Activated T-cell treated with anti-CD3 and anti-CD28 coated beads for 24 hours (primary cell): ENCODE measurements around the gene PLEKHN1.
"Not testable (repeated sequence)": the region's sequence is repeated elsewhere in the genome, so short reads cannot be mapped to it uniquely, and the experiment has no call there.

Experiments used
- DNase-seq: peaks from one replicate; pipeline ENCODE4 v3.0.0-alpha.2; 2020; ENCODE audit warnings: low read depth

Gene PLEKHN1

DNA sequence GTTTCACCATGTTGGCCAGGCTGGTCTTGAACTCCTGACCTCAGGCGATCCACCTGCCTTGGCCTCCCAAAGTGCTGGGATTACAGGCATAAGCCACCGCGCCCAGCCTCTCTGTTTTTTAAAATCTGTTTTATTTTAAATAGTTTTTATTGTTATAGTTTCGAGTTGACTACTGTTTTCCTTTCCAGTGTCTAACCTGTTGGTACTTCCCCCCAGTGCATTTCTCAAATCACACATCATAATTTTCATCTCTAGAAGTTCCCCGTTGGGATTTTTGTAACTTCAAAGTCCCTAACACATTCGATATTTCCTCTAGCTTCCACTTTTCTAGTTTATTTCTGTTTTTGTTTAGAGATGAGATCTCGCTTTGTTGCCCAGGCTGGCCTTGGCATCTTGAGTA, 26.1 kb downstream of the PLEKHN1 start:
- no peak for DNase-seq

DNA sequence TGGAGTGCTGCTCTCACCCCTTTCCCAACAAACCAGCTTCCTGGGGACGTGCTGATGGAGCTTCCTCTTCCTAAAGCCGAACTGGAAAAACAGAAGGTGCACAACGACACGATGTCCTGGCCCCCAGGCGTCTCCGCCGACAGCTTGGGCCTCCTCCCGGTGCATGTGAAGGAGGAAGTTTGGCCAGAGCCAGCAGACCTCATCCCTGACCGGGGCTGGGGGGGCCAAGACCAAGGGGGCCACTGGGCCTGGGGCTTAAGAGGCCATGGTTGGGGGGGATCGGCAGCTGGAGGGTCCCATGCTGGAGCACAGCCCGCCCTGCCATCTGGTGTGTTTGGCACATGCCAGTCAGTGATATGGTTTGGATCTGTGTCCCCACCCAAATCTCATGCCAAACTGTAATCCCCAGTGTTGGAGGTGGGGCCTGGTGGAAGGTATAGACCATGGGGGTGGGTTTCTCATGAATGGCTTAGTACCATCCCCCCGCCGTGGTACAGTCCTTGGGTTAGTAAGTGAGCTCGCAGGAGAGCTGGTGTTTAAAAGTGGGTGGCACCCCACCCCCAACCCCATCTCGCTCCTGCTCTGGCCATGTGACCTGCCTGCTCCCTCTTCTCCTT, 27.2 kb downstream of the PLEKHN1 start:
- no peak for DNase-seq

DNA sequence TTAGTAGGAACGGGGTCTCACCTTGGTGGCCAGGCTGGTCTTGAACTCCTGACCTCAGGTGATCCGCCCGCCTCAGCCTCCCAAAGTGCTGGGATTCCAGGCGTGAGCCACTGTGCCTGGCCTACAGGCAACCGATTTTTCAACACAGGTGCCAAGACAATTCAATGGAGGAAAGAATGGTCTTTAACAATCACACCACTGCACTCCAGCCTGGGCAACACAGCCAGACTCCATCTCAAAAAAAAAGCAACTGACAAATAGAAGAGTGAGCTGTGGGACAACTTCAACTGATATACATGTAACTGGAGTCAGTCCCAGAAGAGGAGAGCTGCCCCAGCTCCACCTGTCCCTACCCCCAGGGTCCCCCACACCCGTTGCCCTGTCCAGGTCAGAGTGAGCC, 28.3 kb downstream of the PLEKHN1 start:
- not testable (repeated sequence) for DNase-seq

DNA sequence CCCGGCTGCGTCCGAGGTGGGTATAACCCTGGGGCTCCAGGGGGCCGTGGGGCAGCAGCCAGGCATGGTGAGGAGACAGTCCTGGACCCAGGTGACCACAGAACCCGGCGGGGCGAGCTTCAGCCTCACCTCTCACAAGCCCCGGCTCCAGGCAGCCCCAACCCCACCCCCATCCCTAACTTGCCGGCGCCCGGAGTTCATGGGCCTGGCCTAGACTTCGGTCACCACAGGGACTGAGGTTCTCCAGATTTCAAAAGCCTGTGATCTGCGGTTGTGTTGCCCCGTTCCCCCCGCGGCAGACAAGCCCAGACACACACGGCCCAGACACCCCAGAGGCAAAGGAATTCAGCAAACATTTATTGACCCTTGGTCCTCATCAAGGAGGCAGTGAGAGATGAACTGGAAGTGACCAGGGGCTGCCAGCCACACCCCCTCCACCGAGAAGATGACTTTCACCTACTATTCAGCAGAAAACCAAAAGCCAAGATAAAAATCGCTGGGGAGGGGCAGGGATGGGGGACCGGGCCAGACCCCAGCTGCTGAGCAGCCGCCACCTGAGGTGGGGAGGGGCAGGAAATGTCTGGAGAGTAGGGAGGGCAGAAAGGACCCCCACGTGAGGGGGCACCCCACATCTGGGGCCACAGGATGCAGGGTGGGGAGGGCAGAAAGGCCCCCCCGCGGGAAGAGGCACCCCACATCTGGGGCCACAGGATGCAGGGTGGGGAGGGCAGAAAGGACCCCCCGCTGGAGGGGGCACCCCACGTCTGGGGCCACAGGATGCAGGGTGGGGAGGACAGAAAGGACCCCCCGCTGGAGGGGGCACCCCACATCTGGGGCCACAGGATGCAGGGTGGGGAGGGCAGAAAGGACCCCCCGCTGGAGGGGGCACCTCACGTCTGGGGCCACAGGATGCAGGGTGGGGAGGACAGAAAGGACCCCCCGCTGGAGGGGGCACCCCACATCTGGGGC, 29.7 kb downstream of the PLEKHN1 start:
- DNase-seq: no peak

DNA sequence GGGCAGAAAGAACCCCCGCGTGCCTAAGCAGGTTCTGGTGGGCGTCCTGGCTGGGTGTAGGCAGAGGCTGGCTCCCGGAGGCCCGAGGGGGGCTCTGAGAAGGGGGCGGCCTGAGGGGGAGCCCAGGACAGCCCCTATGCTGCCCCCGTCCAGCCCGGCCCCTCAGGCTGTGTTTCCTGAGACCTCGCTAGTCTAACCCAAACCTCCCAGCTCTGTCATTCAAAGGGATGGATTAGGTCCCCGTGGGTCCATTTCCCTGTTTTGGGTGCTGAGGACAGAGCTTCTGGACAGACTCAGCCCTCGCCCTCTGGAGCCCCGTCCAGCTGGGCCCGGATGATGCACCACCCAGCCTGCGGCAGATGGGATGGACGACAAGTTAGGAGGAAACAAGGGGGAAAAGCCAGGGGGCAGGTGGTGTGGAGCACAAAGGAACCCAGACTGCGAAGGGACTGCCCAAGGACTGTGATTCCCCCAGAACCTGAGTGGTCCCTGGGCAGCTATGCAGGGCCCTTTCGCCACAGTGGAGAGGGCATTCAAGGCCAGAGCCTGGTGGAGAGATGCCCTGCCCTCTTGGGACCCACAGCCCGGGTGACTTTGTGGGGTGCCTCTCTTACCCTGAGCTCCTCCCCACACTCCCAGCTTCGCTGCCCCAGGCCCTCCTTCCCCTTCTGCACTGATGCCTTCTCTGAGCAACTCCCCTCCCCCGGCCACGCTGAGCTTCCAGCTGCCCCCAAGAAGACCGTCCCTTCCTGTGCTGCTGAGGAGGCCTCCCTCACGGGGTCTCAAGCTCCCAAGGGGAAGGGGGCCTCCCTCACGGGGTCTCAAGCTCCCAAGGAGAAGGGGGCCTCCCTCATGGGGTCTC, 30.8 kb downstream of the PLEKHN1 start:
- no peak for DNase-seq

DNA sequence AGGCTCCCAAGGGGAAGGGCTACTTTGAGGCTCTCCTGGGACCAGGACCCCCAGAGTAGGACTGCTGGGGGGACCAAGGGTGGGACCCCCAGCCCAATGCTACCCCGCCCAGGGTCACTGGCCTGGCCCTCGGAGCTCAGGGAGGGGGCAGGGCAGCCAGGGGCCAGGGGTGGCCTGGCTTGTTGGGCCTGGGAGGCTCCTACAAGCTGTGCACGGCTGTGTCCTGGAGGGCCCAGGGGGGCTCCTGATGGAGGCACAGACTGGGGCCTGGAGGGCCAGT, 31.4 kb downstream of the PLEKHN1 start:
- no peak for DNase-seq

DNA sequence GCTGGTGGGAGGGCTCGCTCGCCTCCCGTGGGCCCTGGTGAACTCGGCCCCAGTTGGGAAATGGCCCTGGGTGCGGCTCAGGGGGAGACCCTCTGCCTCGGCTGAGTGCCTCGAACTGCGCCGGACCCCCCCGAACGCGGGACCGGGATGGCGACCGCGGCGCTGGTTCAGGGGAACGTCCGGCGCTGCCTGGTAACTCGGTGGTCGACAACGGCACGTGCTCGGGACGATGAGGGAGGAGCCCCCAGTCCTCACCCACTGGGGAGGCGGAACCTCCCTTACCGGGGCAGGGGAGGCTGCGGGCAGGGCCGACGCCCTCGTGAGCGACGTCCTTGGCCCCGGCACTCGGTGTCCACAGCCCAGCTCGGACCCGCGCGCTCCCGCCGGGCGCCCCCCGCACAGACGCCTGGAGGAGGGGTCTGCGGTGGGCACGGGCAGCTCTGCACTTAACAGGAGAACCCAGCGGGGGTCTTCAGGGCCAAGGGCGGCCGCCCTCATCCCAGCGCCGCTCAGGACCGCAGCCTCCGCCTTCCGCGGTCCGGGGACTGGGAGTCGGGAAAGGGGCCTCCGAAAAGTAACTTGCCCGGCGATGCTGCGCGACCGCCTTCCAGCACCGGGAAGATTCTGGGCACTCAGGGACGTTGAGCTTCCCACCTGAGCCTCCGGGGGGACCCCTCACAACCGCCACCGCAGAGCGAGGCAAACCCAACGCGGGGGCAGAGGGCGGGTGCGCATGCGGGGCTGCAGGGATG, 31.9 kb downstream of the PLEKHN1 start:
- DNase-seq: no peak

DNA sequence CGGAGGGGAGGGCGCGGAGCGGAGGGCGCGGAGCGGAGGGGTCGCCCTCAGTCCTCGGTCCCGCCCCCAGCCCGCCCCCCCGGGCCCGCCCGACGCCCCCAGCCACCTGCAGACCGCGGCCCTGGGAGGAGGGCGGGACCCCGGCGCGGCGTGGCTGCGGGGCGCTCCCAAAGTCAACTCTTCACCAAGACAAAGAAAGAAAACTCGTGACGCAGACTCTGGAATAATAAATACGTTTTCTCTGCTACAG, 32.4 kb downstream of the PLEKHN1 start:
- DNase-seq: no peak

DNA sequence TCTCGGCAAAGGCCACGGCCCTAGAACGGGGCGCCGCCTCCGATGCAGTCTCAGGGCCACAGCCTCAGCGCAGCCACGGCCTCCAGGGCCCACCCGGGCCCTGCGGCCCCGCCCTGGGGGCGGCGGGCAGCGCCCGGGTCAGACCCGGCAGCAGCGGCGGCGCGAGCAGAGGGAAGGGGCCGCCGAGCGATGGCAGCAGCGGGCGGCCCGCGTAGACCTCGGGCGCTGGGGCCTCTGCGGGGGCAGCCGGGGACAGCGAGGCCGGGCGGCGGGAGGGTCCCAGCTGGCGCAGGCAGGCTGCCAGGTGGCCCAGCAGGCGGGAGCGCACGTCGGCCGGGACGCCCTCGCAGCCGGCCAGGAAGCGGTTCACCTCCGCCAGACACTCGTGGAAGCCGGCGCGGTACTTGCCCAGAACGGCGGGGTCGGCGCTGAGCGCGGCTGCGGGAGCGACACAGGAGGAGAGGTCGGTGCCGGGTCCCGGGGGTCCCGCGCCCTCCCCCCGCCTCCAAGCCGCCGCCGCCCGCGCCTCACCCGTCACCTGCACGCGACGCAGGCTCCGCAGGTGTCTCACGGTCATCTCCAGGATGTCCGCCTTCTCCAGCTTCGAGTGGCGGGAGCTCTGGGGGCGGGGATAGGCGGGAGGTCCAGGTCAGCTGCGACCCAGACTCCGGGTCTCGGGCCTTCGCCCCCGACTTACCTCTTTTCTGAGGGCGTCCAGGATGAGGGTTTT, 32.9 kb downstream of the PLEKHN1 start:
- no peak for DNase-seq

DNA sequence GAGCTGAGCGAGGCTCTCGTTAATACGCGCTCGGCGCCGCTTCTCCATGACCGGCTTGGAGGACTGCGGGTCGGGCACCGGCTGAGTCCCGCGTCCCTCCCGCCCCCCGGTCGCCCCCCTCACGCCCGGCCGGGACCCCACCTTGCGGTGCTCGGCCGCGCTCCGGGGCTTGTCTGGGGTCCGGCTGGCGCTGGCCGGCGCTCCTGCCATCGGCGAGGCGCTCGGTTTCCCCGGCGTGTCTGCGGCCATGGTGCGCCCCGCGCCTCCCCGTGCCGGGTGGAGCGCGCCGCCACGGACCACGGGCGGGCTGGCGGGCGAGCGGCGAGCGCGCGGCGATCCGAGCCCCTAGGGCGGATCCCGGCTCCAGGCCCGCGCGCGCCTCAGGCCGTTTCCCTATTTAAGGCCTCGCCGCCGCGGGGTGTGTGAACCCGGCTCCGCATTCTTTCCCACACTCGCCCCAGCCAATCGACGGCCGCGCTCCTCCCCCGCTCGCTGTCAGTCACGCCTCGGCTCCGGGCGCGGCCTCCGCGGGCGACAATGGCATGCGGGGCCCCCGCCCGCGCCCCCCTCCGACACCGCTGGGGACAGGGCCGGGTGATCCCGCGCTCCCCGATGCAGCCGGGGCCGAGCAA, 33.6 kb downstream of the PLEKHN1 start, which contains the start of gene HES4:
Gene HES4, minus strand, starts transcription at position 373 of the 632 bp plus-strand sequence. Its CDS starts 124 bp downstream, at position 249.
- DNase-seq: peak; percentile 48

DNA sequence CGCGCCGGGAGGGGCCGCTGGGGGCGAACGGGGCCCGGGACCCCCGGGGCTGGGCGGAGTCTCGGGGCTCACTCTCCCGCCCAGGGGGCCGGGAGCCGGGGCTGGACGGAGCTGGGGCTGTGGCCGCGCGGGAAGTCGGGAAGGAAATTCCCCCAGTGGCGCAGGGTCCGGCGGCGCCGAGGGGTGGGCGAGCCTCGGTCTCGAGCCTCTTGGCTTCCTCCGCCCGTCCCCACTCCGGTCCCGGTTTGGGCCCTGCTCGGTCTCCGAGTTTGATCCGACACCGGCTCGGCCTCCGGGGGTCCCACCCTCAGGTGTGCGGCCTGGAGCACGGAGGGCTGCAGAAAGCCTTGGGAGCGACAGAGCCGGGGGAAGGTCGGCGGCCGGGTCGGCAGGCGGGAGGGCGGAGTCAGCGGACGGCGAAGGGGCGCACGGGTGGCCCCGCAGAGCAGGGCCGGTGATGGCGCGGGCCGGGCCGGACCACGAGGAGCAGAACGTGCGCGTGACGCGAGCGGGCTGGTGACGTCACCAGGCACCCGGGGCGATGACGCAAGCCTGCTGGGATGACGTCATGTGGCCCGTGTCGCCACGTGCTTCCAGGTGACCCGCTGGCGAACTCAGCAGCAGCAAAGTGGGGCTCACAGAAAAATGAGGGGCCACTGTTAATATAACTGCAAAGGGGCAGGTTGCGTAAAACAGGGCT, 34.2 kb downstream of the PLEKHN1 start:
- peak; percentile 56 for DNase-seq

DNA sequence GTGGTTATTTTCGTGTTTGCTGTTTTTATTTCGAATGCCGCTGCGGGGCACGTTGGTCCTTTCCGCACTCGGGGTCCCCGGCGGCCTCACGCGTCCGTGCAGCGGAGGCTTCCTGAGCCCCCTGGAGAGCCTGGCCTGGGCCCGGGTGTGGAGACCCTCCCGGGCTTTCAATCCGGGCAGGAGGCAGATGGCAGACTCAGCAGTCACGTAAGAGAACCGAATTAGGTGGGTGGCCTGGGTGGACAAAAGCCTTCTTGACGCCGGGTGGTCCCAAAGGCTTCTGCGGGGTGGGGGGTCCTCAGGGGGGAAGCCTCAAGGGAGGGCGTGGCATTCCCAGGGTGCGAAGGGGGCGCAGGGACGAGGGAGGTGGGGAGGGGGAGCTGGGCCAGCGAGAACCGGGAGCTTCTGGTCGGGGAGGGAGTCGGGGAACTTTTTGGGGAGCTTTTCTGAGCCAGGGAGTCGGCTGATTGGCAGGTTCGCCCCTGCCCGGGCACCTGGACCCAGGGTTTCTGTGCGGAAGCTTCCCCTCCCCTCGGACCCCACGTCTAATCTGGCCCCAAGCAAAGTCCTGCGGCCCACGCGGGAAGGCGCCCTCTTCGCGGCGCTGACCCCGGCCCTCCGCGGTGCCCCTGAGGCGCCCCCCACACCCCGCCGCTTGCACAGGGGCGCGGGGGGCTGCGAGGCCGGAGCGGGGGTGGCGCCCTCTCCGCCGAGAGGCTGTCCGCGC, 34.9 kb downstream of the PLEKHN1 start:
- DNase-seq: no peak

DNA sequence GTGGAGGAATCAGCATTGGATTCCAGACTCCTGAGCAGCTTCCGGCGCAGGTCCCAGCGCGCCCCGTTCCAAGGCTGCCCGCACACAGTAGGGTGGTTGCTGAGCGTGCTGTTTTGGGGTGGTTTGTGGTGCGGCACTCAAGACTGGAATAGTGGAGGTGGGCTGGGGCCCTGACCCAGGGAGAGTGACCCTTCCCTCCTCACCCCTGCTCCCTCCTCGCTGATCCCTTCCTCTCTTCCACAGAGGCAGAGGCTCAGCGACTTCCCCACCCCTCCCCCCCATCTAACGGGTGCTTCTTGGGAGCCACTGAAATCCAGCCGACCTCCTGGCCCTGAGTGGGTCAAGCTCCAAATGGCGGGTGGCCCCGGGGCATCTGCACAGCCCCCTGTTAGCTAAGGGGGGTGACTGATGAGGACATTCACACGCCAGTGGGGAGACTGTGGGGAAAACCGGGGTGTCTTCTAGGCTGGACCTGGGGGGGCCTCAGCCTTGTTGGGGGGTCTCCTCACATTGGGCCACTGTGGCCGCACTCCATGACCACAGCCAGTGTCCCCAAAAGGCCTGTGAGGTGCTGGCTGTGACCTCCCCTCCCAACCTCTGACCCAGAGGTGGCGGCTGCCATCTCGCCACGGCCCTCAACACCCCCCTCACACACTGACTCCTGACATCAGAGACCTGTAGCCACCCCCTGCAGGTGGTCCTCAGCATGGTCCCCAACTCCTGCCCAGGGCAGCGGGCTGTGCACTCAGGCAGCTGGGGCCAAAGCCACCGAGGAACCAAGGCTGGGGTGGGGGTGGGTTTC, 37.5 kb downstream of the PLEKHN1 start:
- DNase-seq: no peak

DNA sequence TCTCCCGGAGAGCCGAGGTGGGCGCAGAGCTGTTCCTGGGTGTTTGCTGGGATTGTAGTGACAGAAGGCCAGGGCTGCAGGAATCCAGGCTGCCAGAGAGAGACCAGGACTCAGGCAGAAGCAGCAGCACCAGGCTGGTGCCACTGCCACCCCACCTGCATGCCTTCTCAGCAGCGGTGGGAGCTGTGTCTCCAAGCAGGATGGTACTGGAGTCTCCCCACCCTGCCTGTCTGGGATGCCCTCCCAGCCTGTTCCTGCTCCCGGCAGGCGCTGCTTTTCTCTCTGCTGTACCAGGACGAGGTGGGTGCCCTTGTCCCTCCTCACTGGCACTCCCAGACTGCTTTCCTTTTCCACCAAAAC, 38.1 kb downstream of the PLEKHN1 start:
- DNase-seq: no peak

DNA sequence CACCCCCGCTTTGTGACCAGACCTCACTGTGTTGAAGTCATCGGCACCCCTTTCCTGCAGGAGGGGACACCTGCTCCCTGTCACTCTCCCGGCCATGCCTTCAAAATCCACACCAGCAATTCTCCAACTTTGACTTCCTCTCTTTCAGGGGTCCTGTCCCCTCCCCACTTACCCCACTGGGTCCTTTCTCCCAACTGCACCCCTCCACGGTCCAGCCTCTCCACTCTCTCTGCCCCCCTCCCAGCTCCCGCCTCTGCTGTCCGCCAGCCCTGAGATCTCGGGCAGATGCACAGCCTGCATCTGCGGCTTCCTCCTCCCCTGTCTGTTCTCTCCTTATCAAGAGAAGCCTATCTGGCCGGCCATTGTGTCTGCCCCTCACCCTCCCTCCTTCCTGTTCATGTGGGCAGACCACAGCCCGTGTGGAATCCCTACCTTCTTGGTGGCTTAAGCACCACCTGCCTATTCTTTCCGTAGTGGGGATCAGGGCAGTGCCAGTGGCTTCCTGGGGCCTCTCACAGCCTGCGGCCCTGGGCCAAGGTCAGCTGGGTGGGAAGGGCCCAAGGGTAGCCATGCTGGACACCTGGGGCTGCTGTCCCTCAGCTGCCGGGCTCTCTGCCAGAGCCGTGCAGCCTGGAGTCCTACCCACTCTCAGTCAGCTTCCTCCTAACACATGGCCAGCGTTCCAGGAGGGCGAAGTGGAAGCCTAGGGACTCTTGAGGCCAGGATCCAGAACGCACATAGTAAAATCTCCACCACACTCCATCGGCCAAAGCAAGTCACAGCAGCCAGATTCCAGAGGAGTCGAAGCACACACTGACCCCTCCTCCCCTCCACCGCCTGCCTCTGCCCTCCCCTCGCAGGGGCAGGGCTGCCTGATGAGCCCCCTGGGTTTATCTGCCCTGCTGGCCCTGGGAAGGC, 38.8 kb downstream of the PLEKHN1 start:
- DNase-seq: no peak

DNA sequence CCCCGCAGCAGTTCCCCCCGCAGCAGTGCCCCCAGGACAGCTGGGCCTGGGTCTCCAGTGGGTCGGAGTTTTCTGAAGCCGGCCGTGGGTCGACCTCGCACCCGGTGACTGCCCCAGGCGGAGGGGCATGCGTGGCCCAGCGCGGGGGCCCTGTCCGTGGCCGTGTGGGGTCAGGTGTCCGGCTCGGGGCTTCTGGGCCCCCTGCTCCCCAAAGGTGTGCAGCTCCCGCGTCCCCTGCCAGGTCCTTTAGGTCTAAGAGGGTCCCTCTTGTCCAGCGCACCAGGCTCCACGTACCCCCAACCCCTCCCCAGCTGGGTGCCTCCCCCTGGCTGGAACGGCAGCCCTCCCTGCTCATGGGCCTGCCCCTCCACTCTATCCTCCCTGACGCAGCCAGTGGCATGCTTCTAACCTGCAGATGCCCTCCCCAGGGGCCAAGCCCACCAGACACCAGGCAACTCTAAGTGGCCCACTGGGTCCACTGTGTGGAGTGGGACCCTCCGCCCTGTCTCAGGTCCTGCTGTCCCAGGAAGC, 39.6 kb downstream of the PLEKHN1 start:
- no peak for DNase-seq

DNA sequence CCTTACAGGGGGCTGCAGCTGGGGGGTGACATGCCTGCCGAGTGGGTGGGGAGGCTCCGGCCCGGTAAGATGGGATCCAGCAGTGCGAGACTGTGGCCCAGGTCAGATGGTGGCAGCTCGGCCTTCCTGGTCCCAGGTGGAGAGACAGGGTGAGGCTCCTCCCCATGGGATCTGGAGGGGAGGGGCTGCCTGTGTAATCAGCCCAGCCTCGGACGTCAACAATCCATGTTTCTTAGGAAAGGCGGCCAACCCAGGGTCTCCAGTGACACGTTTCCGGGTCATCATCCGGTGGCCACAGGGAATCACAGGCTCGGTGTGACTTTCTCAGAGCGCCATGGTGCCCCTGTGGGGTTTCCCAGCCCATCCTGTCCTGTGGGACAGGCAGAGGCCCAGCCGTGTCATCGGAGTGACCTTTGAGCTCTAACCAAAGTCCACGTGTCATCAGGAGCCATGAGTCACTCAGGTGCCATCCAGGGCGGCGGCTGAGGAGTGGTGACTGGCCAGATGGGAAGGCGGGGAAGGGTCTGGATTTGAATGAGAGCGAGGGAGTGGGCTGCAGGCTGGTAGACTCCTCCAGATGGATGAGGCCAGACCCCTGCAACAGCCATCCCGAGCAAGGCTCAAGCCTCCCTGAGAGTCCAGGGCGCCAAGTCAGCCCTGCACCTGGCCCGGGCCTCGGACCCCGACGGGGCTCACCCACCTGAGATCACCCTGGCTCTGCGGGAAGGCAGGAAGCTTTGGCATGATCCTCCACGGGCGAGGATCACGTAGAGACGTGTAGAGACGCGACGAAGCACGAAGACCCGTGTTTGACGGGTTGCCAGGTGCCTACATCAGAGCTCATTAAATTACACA, 40.2 kb downstream of the PLEKHN1 start:
- no peak for DNase-seq
